A549 (cell line): ENCODE results near the gene MT2A. TPM values are rescaled to one million over a fixed set of nuclear protein-coding genes. Genes with fewer than 3 reads are reported as not detected.

ENCODE experiments used
- ATAC-seq, 2 experiments: fragments of 200-7000 bp in 1 of 2; fragments of >200 bp in 1 of 2; cut with Nextera tagmentation in 1 of 2; cut with Tn5 transposase in 1 of 2; 3 replicates each; pipeline versions ENCODE4 v1.8.0 to v1.9.1; 2018 to 2020; ENCODE audit warnings: mild to moderate bottlenecking in 1 of 2, moderate library complexity in 1 of 2
- CTCF ChIA-PET: fragments of 300-600 bp; sonication (Branson Sonifier 250); formaldehyde crosslinking; extraction: SDS; loops from one replicate; lab custom pipeline; 2021; ENCODE audit warnings: antibody characterized with exemption, inconsistent platforms; lab: Yijun Ruan, JAX
- POLR2A ChIA-PET: fragments of 350-600 bp; formaldehyde crosslinking; extraction: SDS; loops from one replicate; lab custom pipeline; 2021; ENCODE audit warnings: antibody characterized with exemption, inconsistent platforms; lab: Yijun Ruan, JAX
- DNase-seq, 2 experiments: peaks; one replicate each; pipeline versions ENCODE4 v3.0.0 to v3.0.0-alpha.2; 2011 to 2016; ENCODE audit warnings: low read depth in 1 of 2, low spot score in 1 of 2
- FAIRE-seq: peaks from 2 replicates; lab custom pipeline; 2011; peaks lifted over from hg19 to GRCh38; lab: Jason Lieb, UNC
- H3K27ac ChIP-seq, 2 experiments: fragments of >200 bp; sonication (Bioruptor Twin); formaldehyde crosslinking; 3 replicates each; pipeline ENCODE4 v1.5.1; 2016 to 2017
- H3K4me1 ChIP-seq: fragments of >200 bp; sonication (Bioruptor Twin); formaldehyde crosslinking; 3 replicates; pipeline ENCODE4 v1.6.1; 2016
- H3K4me2 ChIP-seq: fragments of >200 bp; sonication (Bioruptor Twin); formaldehyde crosslinking; 3 replicates; pipeline ENCODE4 v1.6.1; 2016
- H3K4me3 ChIP-seq: fragments of >200 bp; sonication (Bioruptor Twin); formaldehyde crosslinking; 3 replicates; pipeline ENCODE4 v1.5.1; 2016
- H3K9me3 ChIP-seq: fragments of >200 bp; sonication (Bioruptor Twin); formaldehyde crosslinking; 3 replicates; pipeline ENCODE4 v1.6.1; 2016
- BHLHE40 ChIP-seq: IDR thresholded peaks from 2 replicates; pipeline ENCODE4 v1.6.1; 2012; ENCODE audit warnings: low read depth, low read length, inconsistent platforms
- CEBPB ChIP-seq, 2 experiments: fragments of >200 bp in 1 of 2; sonication (Bioruptor Twin) in 1 of 2; formaldehyde crosslinking in 1 of 2; IDR thresholded peaks; 2 replicates each; pipeline ENCODE4 v1.6.1; 2012 to 2016
- CHD4 ChIP-seq: fragments of 200-600 bp; sonication (generic); IDR thresholded peaks from 2 replicates; pipeline ENCODE4 v1.6.1; 2016; ENCODE audit warnings: antibody characterized with exemption, mild to moderate bottlenecking, borderline replicate concordance
- EHMT2 ChIP-seq: fragments of 200-600 bp; sonication (generic); IDR thresholded peaks from 2 replicates; pipeline ENCODE4 v1.6.1; 2016; ENCODE audit warnings: antibody characterized with exemption, low read depth, mild to moderate bottlenecking, moderate library complexity
- FOSL2 ChIP-seq, 2 experiments: fragments of 450-650 bp in 1 of 2; fragments of >200 bp in 1 of 2; sonication (Bioruptor Twin) in 1 of 2; formaldehyde crosslinking; IDR thresholded peaks; 2 replicates each; pipeline versions ENCODE4 v1.5.0 to v1.6.1; 2016 to 2020; ENCODE audit warnings: mild to moderate bottlenecking in 1 of 2, moderate library complexity in 1 of 2
- FOXS1 ChIP-seq: fragments of 250-450 bp; sonication (Bioruptor Pico); IDR thresholded peaks from 2 replicates; pipeline ENCODE4 v1.5.0; 2020; ENCODE audit warnings: mild to moderate bottlenecking, moderate library complexity
- HDAC2 ChIP-seq: fragments of 200-600 bp; sonication (generic); IDR thresholded peaks from 2 replicates; pipeline ENCODE4 v1.6.1; 2016
- HEYL ChIP-seq: fragments of 250-450 bp; sonication (Bioruptor Pico); IDR thresholded peaks from 2 replicates; pipeline ENCODE4 v1.8.0; 2021; ENCODE audit warnings: mild to moderate bottlenecking, moderate library complexity
- JUN ChIP-seq, 2 experiments: fragments of >200 bp; sonication (Bioruptor Twin); formaldehyde crosslinking; IDR thresholded peaks; 2 replicates in 1 of 2; 3 replicates in 1 of 2; pipeline ENCODE4 v1.6.1; 2016 to 2017
- KDM5A ChIP-seq: fragments of 200-600 bp; sonication (generic); IDR thresholded peaks from 2 replicates; pipeline ENCODE4 v1.6.1; 2016; ENCODE audit warnings: antibody characterized with exemption, mild to moderate bottlenecking
- MAFK ChIP-seq: fragments of 450-650 bp; IDR thresholded peaks from 2 replicates; pipeline ENCODE4 v1.6.1; 2014; ENCODE audit not compliant: partially characterized antibody
- NFE2L2 ChIP-seq: fragments of 150-350 bp; conservative IDR thresholded peaks from 2 replicates; pipeline ENCODE4 v1.6.1; 2014; ENCODE audit warnings: low read length
- NR3C1 ChIP-seq: fragments of >200 bp; sonication (Bioruptor Twin); formaldehyde crosslinking; IDR thresholded peaks from 3 replicates; pipeline ENCODE4 v1.6.1; 2017
- PHF8 ChIP-seq: fragments of 200-600 bp; sonication (generic); IDR thresholded peaks from 2 replicates; pipeline ENCODE4 v1.6.1; 2016; ENCODE audit warnings: low read depth, mild to moderate bottlenecking, antibody characterized with exemption, moderate library complexity, borderline replicate concordance
- POLR2AphosphoS2 ChIP-seq: conservative IDR thresholded peaks from 2 replicates; pipeline ENCODE4 v1.6.1; 2012; ENCODE audit warnings: low read length, improper control_type of control experiment, inconsistent platforms
- RAD21 ChIP-seq, 2 experiments: fragments of >200 bp in 1 of 2; sonication (Bioruptor Twin) in 1 of 2; formaldehyde crosslinking in 1 of 2; IDR thresholded peaks in 1 of 2; conservative IDR thresholded peaks in 1 of 2; 2 replicates in 1 of 2; 3 replicates in 1 of 2; pipeline ENCODE4 v1.6.1; 2012 to 2018; ENCODE audit warnings: inconsistent platforms in 1 of 2
- SMC3 ChIP-seq: fragments of >200 bp; sonication (Bioruptor Twin); formaldehyde crosslinking; IDR thresholded peaks from 3 replicates; pipeline ENCODE4 v1.6.1; 2018; ENCODE audit warnings: inconsistent platforms
- SREBF2 ChIP-seq: fragments of 450-650 bp; IDR thresholded peaks from 2 replicates; pipeline ENCODE4 v1.6.1; 2014; ENCODE audit warnings: mild to moderate bottlenecking, moderate library complexity
- TFCP2L1 ChIP-seq: fragments of 250-450 bp; sonication (Bioruptor Pico); IDR thresholded peaks from 2 replicates; pipeline ENCODE4 v1.5.0; 2021; ENCODE audit warnings: mild to moderate bottlenecking
- ZNF302 ChIP-seq: fragments of 250-450 bp; sonication (Bioruptor Pico); IDR thresholded peaks from 2 replicates; pipeline ENCODE4 v1.9.0; 2021; ENCODE audit warnings: inconsistent platforms, mild to moderate bottlenecking, moderate library complexity
- ZSCAN20 ChIP-seq: fragments of 250-450 bp; sonication (Bioruptor Pico); IDR thresholded peaks from 2 replicates; pipeline ENCODE4 v1.8.0; 2022; ENCODE audit warnings: mild to moderate bottlenecking, moderate library complexity
- WGBS: methylation state at CpG from one replicate; pipeline ENCODE4 v1.1.6; 2017; ENCODE audit errors: missing lambda C conversion rate; 5-methylcytosine and 5-hydroxymethylcytosine counted together
- polyA plus RNA-seq, 4 experiments: library from polyadenylated mRNA; depleted of rRNA in 3 of 4; stranded (reverse); fragments of >200 nt; fragmentation: RNase III in 1 of 4; extraction: RNeasy Plus Mini Kit Qiagen cat#74134 plus additional on column Dnase treatment in 1 of 4; gene quantifications; 2 replicates in 3 of 4; 3 replicates in 1 of 4; pipeline ENCODE4 v1.2.3, GENCODE V29; 2011 to 2017
- TF ChIP-seq, protein P1 (sequence below): IDR thresholded peaks from 2 replicates; pipeline ENCODE4 v1.6.1; 2012; ENCODE audit warnings: low read depth, borderline replicate concordance
- TF ChIP-seq, protein P2 (sequence below): fragments of >200 bp; sonication (Bioruptor Twin); formaldehyde crosslinking; IDR thresholded peaks from 3 replicates; pipeline ENCODE4 v1.5.1; 2016
- TF ChIP-seq, protein P3 (sequence below): IDR thresholded peaks from 2 replicates; pipeline ENCODE4 v1.6.1; 2012
- TF ChIP-seq, protein P4 (sequence below): fragments of 450-650 bp; IDR thresholded peaks from 2 replicates; pipeline ENCODE4 v1.6.1; 2014; ENCODE audit warnings: antibody characterized with exemption
- TF ChIP-seq, protein P5 (sequence below): fragments of 150-350 bp; IDR thresholded peaks from 2 replicates; pipeline ENCODE4 v1.6.1; 2014; ENCODE audit warnings: low read depth, mild to moderate bottlenecking, low read length

MT2A gene
- polyA plus RNA-seq, 2 of the 4 experiments (the other 2 are of a cell fraction): 39.1 to 305 TPM

DNA sequence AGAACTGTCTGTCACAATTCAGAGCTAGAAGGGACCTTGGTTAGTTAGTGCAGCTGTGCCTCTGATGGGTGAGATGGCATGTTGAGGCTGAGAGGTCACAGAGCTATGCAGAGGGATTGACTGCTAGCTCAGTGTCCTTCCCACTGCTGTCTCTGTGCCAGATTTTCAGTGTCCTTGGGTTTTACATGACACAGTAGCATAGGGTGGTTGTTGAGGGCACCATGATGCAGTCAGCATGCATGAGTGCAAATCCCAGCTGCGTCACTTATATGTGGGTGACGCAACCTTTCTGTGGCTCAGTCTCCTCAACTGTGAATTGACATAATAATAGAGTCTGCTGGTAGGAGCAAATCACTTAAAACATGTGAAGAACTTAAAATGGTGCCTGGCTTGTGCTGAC lies 32.8 kb downstream of the MT2A start:
- FAIRE-seq: no peak
- H3K9me3 ChIP-seq: no peaks in the 10 kb centered on the region
- CTCF ChIA-PET: interaction anchor here (7.2 to 25.6 kb wide), 2 partner anchors 32 to 61 kb away, joined by 36 to 340 read pairs; partner anchors contain the start of gene MT2A
- TF ChIP-seq CEBPB (IDR thresholded peaks at IDR 0.05): no peak
- no peak for TF ChIP-seq MAFK
- TF ChIP-seq NR3C1: no peak
- TF ChIP-seq ZNF302: no peak
- no peak for TF ChIP-seq HDAC2
- no peak for TF ChIP-seq ZSCAN20
- no peak for TF ChIP-seq FOXS1 (CRISPR knock-in tag)
- TF ChIP-seq HEYL (CRISPR knock-in tag): no peak
- no peak for TF ChIP-seq CHD4
- TF ChIP-seq, all 56 proteins: peak for 0
- no peak overlapping the region for H3K27ac ChIP-seq
- H3K4me2 ChIP-seq: no peak overlapping the region
- DNase-seq: no peak
- POLR2A ChIA-PET: no interaction called here
- no peak overlapping the region for H3K4me3 ChIP-seq
- H3K4me1 ChIP-seq: peaks cover 10% of the 10 kb centered on the region; the same call in 2 of the 3 replicates
- no peak for ATAC-seq
- WGBS: 100% methylated on average over 2 of the region's 2 CpGs

DNA sequence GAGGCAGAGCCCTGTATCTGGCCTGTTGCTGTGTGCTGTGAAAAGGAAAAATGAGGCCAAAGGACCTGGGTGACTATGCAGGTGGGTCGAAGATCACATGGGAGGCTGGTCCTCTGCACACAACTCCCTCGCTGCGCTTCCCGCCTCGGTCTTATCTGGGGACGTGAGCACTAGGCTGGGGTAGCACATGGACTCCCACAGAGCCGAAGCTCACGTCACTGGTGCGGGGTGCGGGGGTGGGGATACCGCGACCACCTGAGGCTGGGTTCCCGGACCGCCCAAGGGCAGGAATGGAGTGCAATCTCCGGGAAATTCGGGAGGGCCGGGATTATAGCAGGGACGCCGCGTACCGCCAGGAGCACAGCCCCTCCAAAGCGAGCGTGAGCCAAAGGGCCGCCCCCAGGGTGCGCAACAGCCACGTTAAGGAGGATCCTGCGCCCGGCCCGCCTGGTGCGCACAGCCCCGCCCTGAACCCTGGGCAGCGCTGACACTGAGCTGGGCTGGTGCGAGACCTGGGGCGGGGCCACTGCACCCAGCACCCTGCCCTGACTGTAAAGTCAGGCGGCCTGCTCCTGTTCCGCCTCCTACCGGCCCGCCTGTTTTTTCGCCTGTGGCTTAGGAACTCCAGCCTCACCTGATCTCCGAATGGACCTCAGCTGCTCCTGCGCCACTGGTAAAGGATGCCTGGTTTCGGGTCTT lies 34.8 kb downstream of the MT2A start:
- TF ChIP-seq BHLHE40: no peak
- peak; percentile 60 to 67 for TF ChIP-seq RAD21 (conservative IDR thresholded peaks at IDR 0.05 in 1 of 2, IDR thresholded peaks at IDR 0.05 in 1 of 2)
- TF ChIP-seq, protein P1, sequence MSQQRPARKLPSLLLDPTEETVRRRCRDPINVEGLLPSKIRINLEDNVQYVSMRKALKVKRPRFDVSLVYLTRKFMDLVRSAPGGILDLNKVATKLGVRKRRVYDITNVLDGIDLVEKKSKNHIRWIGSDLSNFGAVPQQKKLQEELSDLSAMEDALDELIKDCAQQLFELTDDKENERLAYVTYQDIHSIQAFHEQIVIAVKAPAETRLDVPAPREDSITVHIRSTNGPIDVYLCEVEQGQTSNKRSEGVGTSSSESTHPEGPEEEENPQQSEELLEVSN: peak; percentile 57
- TF ChIP-seq, protein P2, sequence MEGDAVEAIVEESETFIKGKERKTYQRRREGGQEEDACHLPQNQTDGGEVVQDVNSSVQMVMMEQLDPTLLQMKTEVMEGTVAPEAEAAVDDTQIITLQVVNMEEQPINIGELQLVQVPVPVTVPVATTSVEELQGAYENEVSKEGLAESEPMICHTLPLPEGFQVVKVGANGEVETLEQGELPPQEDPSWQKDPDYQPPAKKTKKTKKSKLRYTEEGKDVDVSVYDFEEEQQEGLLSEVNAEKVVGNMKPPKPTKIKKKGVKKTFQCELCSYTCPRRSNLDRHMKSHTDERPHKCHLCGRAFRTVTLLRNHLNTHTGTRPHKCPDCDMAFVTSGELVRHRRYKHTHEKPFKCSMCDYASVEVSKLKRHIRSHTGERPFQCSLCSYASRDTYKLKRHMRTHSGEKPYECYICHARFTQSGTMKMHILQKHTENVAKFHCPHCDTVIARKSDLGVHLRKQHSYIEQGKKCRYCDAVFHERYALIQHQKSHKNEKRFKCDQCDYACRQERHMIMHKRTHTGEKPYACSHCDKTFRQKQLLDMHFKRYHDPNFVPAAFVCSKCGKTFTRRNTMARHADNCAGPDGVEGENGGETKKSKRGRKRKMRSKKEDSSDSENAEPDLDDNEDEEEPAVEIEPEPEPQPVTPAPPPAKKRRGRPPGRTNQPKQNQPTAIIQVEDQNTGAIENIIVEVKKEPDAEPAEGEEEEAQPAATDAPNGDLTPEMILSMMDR: peak; percentile 51
- TF ChIP-seq, protein P3, sequence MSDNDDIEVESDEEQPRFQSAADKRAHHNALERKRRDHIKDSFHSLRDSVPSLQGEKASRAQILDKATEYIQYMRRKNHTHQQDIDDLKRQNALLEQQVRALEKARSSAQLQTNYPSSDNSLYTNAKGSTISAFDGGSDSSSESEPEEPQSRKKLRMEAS: peak; percentile 50
- no peak for TF ChIP-seq POLR2AphosphoS2
- TF ChIP-seq, protein P4, sequence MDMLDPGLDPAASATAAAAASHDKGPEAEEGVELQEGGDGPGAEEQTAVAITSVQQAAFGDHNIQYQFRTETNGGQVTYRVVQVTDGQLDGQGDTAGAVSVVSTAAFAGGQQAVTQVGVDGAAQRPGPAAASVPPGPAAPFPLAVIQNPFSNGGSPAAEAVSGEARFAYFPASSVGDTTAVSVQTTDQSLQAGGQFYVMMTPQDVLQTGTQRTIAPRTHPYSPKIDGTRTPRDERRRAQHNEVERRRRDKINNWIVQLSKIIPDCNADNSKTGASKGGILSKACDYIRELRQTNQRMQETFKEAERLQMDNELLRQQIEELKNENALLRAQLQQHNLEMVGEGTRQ: no peak
- 0 out of 2 replicates have a peak, but pooled peaks have one; percentile 40 for TF ChIP-seq TFCP2L1 (CRISPR knock-in tag)
- TF ChIP-seq KDM5A: no peak
- TF ChIP-seq FOSL2 (IDR thresholded peaks at IDR 0.05): no peak
- no peak for TF ChIP-seq FOSL2 (CRISPR knock-in tag; IDR thresholded peaks at IDR 0.05)
- TF ChIP-seq EHMT2: no peak
- TF ChIP-seq SREBF2: no peak
- no peak for TF ChIP-seq NR3C1
- no peak for TF ChIP-seq NFE2L2
- TF ChIP-seq PHF8: no peak
- peak in 1 of 2 experiments; percentile 18; a peak in 1 of 5 replicates for TF ChIP-seq JUN (IDR thresholded peaks at IDR 0.05)
- peak; percentile 58 for TF ChIP-seq SMC3
- TF ChIP-seq, protein P5, sequence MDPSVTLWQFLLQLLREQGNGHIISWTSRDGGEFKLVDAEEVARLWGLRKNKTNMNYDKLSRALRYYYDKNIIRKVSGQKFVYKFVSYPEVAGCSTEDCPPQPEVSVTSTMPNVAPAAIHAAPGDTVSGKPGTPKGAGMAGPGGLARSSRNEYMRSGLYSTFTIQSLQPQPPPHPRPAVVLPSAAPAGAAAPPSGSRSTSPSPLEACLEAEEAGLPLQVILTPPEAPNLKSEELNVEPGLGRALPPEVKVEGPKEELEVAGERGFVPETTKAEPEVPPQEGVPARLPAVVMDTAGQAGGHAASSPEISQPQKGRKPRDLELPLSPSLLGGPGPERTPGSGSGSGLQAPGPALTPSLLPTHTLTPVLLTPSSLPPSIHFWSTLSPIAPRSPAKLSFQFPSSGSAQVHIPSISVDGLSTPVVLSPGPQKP: no peak
- peak; percentile 80 to 85 for DNase-seq
- peak overlapping the region; percentile 38 for H3K4me3 ChIP-seq
- 30% methylated on average over 16 of the region's 42 CpGs for WGBS
- ATAC-seq: peak; percentile 97 to 100
- H3K27ac ChIP-seq: peak overlapping the region; percentile 72 to 90
- peak overlapping the region; percentile 78 for H3K4me2 ChIP-seq
- H3K4me1 ChIP-seq: peaks cover 10% of the 10 kb centered on the region; the same call in 2 of the 3 replicates
- no peak for FAIRE-seq
- H3K9me3 ChIP-seq: no peaks in the 10 kb centered on the region
- ChIA-PET POLR2A (interaction anchor here (0.6 to 2.2 kb wide), 7 partner anchors 12 to 39 kb away, joined by 3 to 33 read pairs (median 4); partner anchors contain the start of genes MT1F, MT1X and MT2A), CTCF (interaction anchor here (0.5 to 25.6 kb wide), 26 partner anchors 8 to 333 kb away, joined by 3 to 340 read pairs (median 4); partner anchors contain the start of genes MT1B, MT1E, MT1G and MT1H)
